Activated naive CD4-positive, alpha-beta T cell (primary cell): Measurements from ENCODE around the gene LAYN.
A peak's percentile ranks its signal among the peaks of the same experiment; 100 is the strongest.

ENCODE experiments used
- DNase-seq, 4 experiments: peaks; one replicate each; lab custom pipeline; 2025; lab: John Stamatoyannopoulos, UW

The LAYN gene

GRCh38 chr11:111562692-111563389 is 22.3 kb downstream of the LAYN start:
- no peak for DNase-seq

DNA sequence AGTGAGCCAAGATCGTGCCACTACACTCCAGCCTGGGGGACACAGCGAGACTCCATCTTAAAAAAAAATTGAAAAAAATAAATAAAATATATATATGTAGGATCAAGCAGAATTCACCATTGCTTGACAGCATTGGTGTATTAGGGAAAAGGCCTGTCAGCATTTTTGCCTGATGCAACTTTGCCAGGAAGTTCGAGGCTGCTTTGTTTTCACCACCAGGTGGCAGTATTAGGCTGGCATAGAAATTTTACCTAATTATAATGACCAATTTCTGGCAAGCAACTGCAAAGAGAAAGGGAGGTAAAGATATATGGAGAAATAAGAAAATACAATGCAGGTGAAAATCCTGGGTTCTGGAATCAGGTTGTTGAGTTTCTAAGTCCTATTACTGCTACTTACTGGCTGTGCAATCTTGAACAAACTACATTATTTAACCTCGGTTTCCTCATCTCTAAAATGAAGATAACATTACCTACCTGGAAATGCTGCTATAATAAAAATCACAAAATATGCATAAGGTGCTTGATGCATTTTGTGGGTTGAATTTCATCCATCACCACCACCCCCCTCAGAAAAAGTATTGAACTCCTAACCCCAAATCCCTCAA is 24.7 kb downstream of the LAYN start:
- peak in 3 of 4 experiments; percentile 10 to 36 (median 21) for DNase-seq

DNA sequence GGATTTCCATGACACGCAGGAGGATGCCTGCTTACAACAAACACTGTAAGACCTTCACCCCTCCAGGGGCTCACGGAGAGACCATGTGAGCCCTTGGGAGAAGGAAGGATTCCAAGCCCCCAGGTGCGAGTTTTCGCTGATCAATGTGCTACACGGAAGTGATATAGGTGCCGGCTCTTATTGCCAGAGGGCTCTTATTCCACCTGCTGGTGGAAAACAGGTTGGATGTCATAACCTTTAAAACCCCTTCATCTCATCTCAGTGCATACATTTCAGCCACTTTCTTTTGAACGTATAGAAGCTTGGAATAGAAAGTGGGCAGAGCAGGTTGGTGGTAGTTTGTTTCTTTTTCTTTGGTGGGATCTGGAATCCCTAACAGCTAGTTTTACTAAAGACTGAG is 25.8 kb downstream of the LAYN start:
- DNase-seq = no peak

DNA sequence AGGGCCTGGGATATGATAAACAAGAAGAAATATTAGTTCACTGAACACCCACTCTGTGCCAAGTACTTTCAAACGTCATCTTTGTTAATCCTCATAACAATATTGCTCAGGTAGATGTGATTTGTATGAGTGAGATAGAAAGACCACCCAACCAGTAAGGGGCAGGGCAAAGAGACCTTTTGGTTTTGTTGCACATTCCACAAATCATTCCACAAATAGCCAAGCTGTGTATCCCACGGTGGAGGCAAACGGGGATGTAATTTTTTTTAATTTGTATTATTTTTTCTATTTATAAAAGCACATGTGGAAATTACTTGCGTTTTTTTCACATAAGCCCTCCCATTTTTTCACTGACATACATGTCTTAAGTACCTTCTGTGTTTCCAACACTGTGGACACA is 29.0 kb downstream of the LAYN start:
- DNase-seq = no peak

DNA sequence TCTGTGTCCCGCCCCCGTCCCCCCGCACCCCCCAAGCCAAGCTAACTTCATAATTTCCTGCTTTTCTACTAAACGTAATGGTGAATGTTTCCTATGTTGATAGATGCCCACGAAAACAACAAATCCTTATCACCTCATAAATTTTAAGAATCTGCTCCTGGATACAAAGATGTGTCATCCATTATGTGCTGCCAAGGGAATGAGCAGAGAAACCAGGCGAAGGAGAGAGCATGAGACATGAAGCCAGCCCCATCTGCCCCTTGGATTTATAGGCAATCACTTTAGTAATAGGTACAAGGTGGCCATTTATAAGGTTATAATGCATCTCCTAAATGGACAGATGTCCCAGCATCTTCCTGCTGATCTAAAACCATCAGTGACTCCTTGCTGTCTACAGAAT is 30.3 kb downstream of the LAYN start:
- DNase-seq = no peak

GRCh38 chr11:111571829-111572501 is 31.4 kb downstream of the LAYN start:
- no peak for DNase-seq

- DNase-seq = no peak
Measured at GRCh38 chr11:111572581-111572980, 32.1 kb downstream of the LAYN start.

- no peak for DNase-seq
Measured at GRCh38 chr11:111573821-111574249, 33.3 kb downstream of the LAYN start.

GRCh38 chr11:111574373-111575225 is 34.1 kb downstream of the LAYN start:
- DNase-seq = no peak

DNA sequence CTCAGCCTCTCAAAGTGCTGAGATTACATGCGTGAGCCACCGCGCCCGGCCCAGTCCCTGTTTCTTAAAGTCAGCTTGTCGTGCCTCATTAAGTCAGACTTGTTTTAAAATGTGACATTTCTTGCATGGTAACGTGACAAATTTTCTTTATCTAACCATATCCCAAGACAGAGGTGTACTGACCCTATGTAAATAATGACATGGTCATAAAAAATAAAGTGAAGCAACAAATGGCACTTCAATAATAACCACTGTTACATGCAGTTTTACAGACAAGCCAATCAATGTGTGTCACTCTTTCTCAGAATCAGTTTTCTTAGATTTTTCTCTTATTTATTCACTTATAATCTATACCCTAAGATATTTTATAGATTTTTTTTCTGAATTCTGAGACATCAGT is 35.2 kb downstream of the LAYN start:
- DNase-seq = no peak

- DNase-seq = no peak
Measured at GRCh38 chr11:111577821-111578220, 37.3 kb downstream of the LAYN start.

- DNase-seq = no peak
Measured at GRCh38 chr11:111581341-111581740, 40.8 kb downstream of the LAYN start.

- DNase-seq = no peak
Measured at GRCh38 chr11:111582163-111582562, 41.6 kb downstream of the LAYN start.

- no peak for DNase-seq
Measured at GRCh38 chr11:111582881-111583280, 42.4 kb downstream of the LAYN start.

GRCh38 chr11:111585371-111585770 is 44.9 kb downstream of the LAYN start:
- DNase-seq = no peak

GRCh38 chr11:111586388-111586831 is 45.9 kb downstream of the LAYN start:
- peak in 1 of 4 experiments; percentile 7 for DNase-seq

- DNase-seq = no peak
Measured at GRCh38 chr11:111589114-111589513, 48.6 kb downstream of the LAYN start.

GRCh38 chr11:111589886-111590499 is 49.5 kb downstream of the LAYN start:
- DNase-seq = no peak

- no peak for DNase-seq
Measured at GRCh38 chr11:111591187-111591960, 50.9 kb downstream of the LAYN start.

DNA sequence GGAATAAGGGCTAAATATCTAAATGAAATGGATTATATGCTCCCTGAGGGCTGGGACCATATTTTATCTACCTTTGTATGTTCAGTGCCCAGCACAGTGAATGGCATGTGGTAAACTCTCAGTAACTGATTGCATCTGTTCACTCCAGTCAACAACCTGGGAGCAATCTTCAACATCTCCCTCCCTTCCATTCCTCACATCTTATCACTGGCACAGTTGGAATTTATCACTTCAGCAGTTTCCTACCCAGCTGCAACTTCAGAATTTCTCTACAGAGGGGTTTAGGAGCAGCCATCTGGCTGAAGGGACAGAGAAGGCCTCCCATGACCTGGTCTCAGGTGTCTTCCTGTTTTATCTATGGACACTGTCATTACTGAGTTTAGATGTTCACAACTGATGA is 52.0 kb downstream of the LAYN start:
- DNase-seq = no peak

- no peak for DNase-seq
Measured at GRCh38 chr11:111596319-111596718, 55.8 kb downstream of the LAYN start.
